UCSD-AML1 (cell line): ENCODE measurements around the gene BCAR1.
"Not testable (repeated sequence)": the region's sequence is repeated elsewhere in the genome, so short reads cannot be mapped to it uniquely, and the experiment has no call there.

ENCODE experiments used
- DNase-seq: peaks from one replicate; lab custom pipeline; 2025; ENCODE audit not compliant: unreplicated experiment; lab: John Stamatoyannopoulos, UW

The BCAR1 gene

GRCh38 chr16:75251280-75252048 lies at the start of gene BCAR1:
Gene BCAR1, minus strand, starts transcription at chr16:75251624. Its CDS starts 142 bp downstream, at chr16:75251482.
- peak; percentile 74 for DNase-seq

- DNase-seq: no peak
These were observed 46.8 kb upstream of the BCAR1 start for GRCh38 chr16:75298267-75298666.

- no peak for DNase-seq
These were observed 45.2 kb upstream of the BCAR1 start for GRCh38 chr16:75296606-75297005.

GRCh38 chr16:75294773-75295459 lies 43.5 kb upstream of the BCAR1 start:
- no peak for DNase-seq

- DNase-seq: no peak
These were observed 42.3 kb upstream of the BCAR1 start for GRCh38 chr16:75293772-75294171.

- no peak for DNase-seq
These were observed 41.7 kb upstream of the BCAR1 start for GRCh38 chr16:75293173-75293572.

GRCh38 chr16:75292691-75293090 lies 41.3 kb upstream of the BCAR1 start:
- no peak for DNase-seq

- DNase-seq: no peak
These were observed 37.8 kb upstream of the BCAR1 start for GRCh38 chr16:75289189-75289588.

- no peak for DNase-seq
These were observed 37.2 kb upstream of the BCAR1 start for GRCh38 chr16:75288596-75289120.

GRCh38 chr16:75288181-75288580 lies 36.8 kb upstream of the BCAR1 start:
- no peak for DNase-seq

- no peak for DNase-seq
These were observed 36.3 kb upstream of the BCAR1 start for GRCh38 chr16:75287708-75288107.

- DNase-seq: no peak
These were observed 35.0 kb upstream of the BCAR1 start for GRCh38 chr16:75286389-75286788.

GRCh38 chr16:75282466-75283281 lies 31.2 kb upstream of the BCAR1 start:
- DNase-seq: no peak

GRCh38 chr16:75281826-75282225 lies 30.4 kb upstream of the BCAR1 start:
- no peak for DNase-seq

GRCh38 chr16:75281009-75281408 lies 29.6 kb upstream of the BCAR1 start:
- DNase-seq: not testable (repeated sequence)

GRCh38 chr16:75280331-75280804 lies 28.9 kb upstream of the BCAR1 start:
- DNase-seq: no peak

- DNase-seq: no peak
These were observed 27.9 kb upstream of the BCAR1 start for GRCh38 chr16:75279305-75279704.

GRCh38 chr16:75273054-75273925 lies 21.9 kb upstream of the BCAR1 start:
- DNase-seq: no peak

GRCh38 chr16:75272629-75273028 lies 21.2 kb upstream of the BCAR1 start:
- not testable (repeated sequence) for DNase-seq

- peak; percentile 33 for DNase-seq
These were observed 20.7 kb upstream of the BCAR1 start for GRCh38 chr16:75272097-75272551.
